ENCODE results near the gene UBAC2.

UBAC2 gene

GRCh38 chr13:99298056-99298455, 97.4 kb downstream of the UBAC2 start:
- no peak for DNase-seq

- DNase-seq: no peak
Observed at GRCh38 chr13:99299256-99299919, 98.7 kb downstream of the UBAC2 start.

GRCh38 chr13:99299920-99300341, 99.3 kb downstream of the UBAC2 start:
- DNase-seq: no peak

- DNase-seq: no peak
Observed at GRCh38 chr13:99301056-99301838, 100.6 kb downstream of the UBAC2 start.

- no peak for DNase-seq
Observed at GRCh38 chr13:99301913-99302636, 101.4 kb downstream of the UBAC2 start.

- DNase-seq: no peak
Observed at GRCh38 chr13:99302637-99303505, 102.2 kb downstream of the UBAC2 start.

GRCh38 chr13:99303863-99304521, 103.3 kb downstream of the UBAC2 start:
- peak; percentile 50 for DNase-seq

- no peak for DNase-seq
Observed at GRCh38 chr13:99304541-99304940, 103.9 kb downstream of the UBAC2 start.

GRCh38 chr13:99305158-99305557, 104.5 kb downstream of the UBAC2 start:
- DNase-seq: no peak

GRCh38 chr13:99305566-99305965, 104.9 kb downstream of the UBAC2 start:
- DNase-seq: no peak

- no peak for DNase-seq
Observed at GRCh38 chr13:99307247-99307646, 106.6 kb downstream of the UBAC2 start, which contains the start of gene GPR183. Gene GPR183, minus strand, starts transcription at chr13:99307399. Its CDS starts 11,254 bp downstream, at chr13:99296145.

- DNase-seq: no peak
Observed at GRCh38 chr13:99307648-99308339, 107.1 kb downstream of the UBAC2 start.

- no peak for DNase-seq
Observed at GRCh38 chr13:99308471-99309087, 107.9 kb downstream of the UBAC2 start.

GRCh38 chr13:99310382-99311031, 109.9 kb downstream of the UBAC2 start:
- DNase-seq: no peak

- DNase-seq: no peak
Observed at GRCh38 chr13:99311137-99311536, 110.5 kb downstream of the UBAC2 start.

GRCh38 chr13:99311748-99312492, 111.3 kb downstream of the UBAC2 start:
- no peak for DNase-seq

GRCh38 chr13:99312493-99312883, 111.8 kb downstream of the UBAC2 start:
- DNase-seq: peak; percentile 60

- DNase-seq: no peak
Observed at GRCh38 chr13:99313501-99313900, 112.8 kb downstream of the UBAC2 start.

GRCh38 chr13:99313941-99314340, 113.3 kb downstream of the UBAC2 start:
- DNase-seq: no peak

All from femur (tissue), 1 donor.